Caco-2 (cell line): ENCODE results near the gene NAALADL2. TPM values are rescaled to one million over a fixed set of nuclear protein-coding genes. Genes with fewer than 3 reads are reported as not detected.

Source experiments
- BruUV-seq: library from RNA; stranded (reverse); fragments of 400-500 nt; replicated peaks from 2 replicates; lab custom pipeline; 2021; lab: Mats Ljungman, UMichigan
- CTCF ChIA-PET: fragments of 300-600 bp; sonication (Branson Sonifier 250); formaldehyde crosslinking; loops from one replicate; lab custom pipeline; 2022; ENCODE audit warnings: antibody characterized with exemption; lab: Charles Lee
- POLR2A ChIA-PET: fragments of 300-600 bp; sonication (Branson Sonifier 250); formaldehyde crosslinking; loops from one replicate; lab custom pipeline; 2022; ENCODE audit warnings: antibody characterized with exemption; lab: Charles Lee
- DNase-seq, 2 experiments: peaks; one replicate each; pipeline versions ENCODE4 v3.0.0 to v3.0.0-alpha.2; 2020 to 2022
- H3K27me3 ChIP-seq: replicated peaks from 2 replicates; pipeline ENCODE4 v1.6.0; 2011; ENCODE audit warnings: low read length; ENCODE audit not compliant: control insufficient read depth, insufficient read depth
- H3K36me3 ChIP-seq: 2 replicates; pipeline ENCODE4 v1.5.1; 2011; ENCODE audit warnings: low read length; ENCODE audit not compliant: control insufficient read depth, insufficient read depth
- H3K4me1 ChIP-seq: fragments of 250-450 bp; sonication (Bioruptor Pico); 2 replicates; pipeline ENCODE4 v1.5.1; 2020; ENCODE audit warnings: mild to moderate bottlenecking
- H3K4me3 ChIP-seq: 2 replicates; pipeline ENCODE4 v1.5.1; 2011; ENCODE audit warnings: low read depth, mild to moderate bottlenecking, control low read depth, low read length
- H3K9me3 ChIP-seq: fragments of 250-450 bp; sonication (Bioruptor Pico); 2 replicates; pipeline ENCODE4 v1.5.1; 2020; ENCODE audit warnings: mild to moderate bottlenecking, moderate library complexity
- H3K27ac Mint-ChIP-seq: one replicate; pipeline ENCODE4 v1.8.0; 2022; ENCODE audit warnings: mixed read lengths; ENCODE audit not compliant: unreplicated experiment
- H3K27me3 Mint-ChIP-seq: one replicate; pipeline ENCODE4 v1.8.0; 2022; ENCODE audit warnings: mixed read lengths; ENCODE audit not compliant: insufficient read depth, unreplicated experiment
- H3K36me3 Mint-ChIP-seq: one replicate; pipeline ENCODE4 v1.8.0; 2022; ENCODE audit warnings: mild to moderate bottlenecking, mixed read lengths; ENCODE audit not compliant: insufficient read depth, unreplicated experiment
- H3K4me1 Mint-ChIP-seq: one replicate; pipeline ENCODE4 v1.8.0; 2022; ENCODE audit warnings: low read depth, mixed read lengths; ENCODE audit not compliant: unreplicated experiment
- H3K4me3 Mint-ChIP-seq: one replicate; pipeline ENCODE4 v1.8.0; 2022; ENCODE audit warnings: mild to moderate bottlenecking, moderate library complexity, mixed read lengths; ENCODE audit not compliant: unreplicated experiment
- H3K9me3 Mint-ChIP-seq: one replicate; pipeline ENCODE4 v1.8.0; 2022; ENCODE audit warnings: mixed read lengths; ENCODE audit not compliant: unreplicated experiment
- intact Hi-C: fragments of 100-400 bp; cut with micrococcal nuclease; formaldehyde crosslinking; loops from one replicate; pipeline ENCODE4 v1.10.0; 2022; ENCODE audit not compliant: unreplicated experiment
- total RNA-seq: library from RNA; stranded (reverse); gene quantifications from 2 replicates; pipeline ENCODE4 v1.2.3, GENCODE V29; 2022
- TF ChIP-seq, protein P1 (sequence below), 2 experiments: fragments of 200-600 bp in 1 of 2; IDR thresholded peaks; 1 replicate in 1 of 2; 2 replicates in 1 of 2; pipeline versions ENCODE4 v1.5.1 to v1.8.0; 2011 to 2022; ENCODE audit warnings: antibody characterized with exemption in 1 of 2, control low read depth in 1 of 2, inconsistent platforms in 1 of 2, low read depth in 1 of 2, low read length in 1 of 2, mild to moderate bottlenecking in 1 of 2, moderate library complexity in 1 of 2; ENCODE audit not compliant: insufficient read depth in 1 of 2, severe bottlenecking in 1 of 2, unreplicated experiment in 1 of 2

NAALADL2 gene
- total RNA-seq, 1 experiment from 2014 or later = 4.4 TPM

DNA sequence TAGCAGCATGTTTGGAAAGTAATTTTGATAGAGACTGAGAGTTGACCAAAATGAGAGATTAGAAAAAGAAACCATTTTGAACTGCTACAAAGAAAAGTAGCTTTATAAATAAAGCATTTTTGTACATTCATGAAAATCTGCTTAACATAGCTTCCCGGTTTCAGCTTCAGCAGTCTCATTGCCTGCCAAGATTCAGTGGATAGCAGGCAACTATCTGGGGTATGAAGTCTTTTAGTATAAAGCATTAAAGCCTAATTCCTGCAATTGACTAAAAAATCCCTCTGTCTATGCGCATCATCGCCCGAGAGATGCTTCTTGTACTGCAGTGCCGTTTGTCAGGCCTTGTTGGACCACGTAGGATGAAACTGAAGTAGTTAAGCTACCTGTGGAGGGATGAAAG lies 588.4 kb downstream of the NAALADL2 start:
- Mint-ChIP-seq H3K27ac (no peak overlapping the region), H3K4me3 (no peak overlapping the region), H3K27me3 (no peaks in the 10 kb centered on the region), H3K9me3 (no peaks in the 10 kb centered on the region), H3K36me3 (no peaks in the 10 kb centered on the region), H3K4me1 (no peaks in the 10 kb centered on the region)
- Histone ChIP-seq H3K36me3 (no peaks in the 10 kb centered on the region), H3K9me3 (no peaks in the 10 kb centered on the region), H3K4me3 (no peak overlapping the region), H3K4me1 (no peaks in the 10 kb centered on the region), H3K27me3 (no peaks in the 10 kb centered on the region)
- TF ChIP-seq, protein P1, sequence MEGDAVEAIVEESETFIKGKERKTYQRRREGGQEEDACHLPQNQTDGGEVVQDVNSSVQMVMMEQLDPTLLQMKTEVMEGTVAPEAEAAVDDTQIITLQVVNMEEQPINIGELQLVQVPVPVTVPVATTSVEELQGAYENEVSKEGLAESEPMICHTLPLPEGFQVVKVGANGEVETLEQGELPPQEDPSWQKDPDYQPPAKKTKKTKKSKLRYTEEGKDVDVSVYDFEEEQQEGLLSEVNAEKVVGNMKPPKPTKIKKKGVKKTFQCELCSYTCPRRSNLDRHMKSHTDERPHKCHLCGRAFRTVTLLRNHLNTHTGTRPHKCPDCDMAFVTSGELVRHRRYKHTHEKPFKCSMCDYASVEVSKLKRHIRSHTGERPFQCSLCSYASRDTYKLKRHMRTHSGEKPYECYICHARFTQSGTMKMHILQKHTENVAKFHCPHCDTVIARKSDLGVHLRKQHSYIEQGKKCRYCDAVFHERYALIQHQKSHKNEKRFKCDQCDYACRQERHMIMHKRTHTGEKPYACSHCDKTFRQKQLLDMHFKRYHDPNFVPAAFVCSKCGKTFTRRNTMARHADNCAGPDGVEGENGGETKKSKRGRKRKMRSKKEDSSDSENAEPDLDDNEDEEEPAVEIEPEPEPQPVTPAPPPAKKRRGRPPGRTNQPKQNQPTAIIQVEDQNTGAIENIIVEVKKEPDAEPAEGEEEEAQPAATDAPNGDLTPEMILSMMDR (IDR thresholded peaks at IDR 0.05; ENCODE audit: insufficient read depth in 1 of 2, low read depth in 1 of 2, low read length in 1 of 2, severe bottlenecking in 1 of 2, unreplicated experiment in 1 of 2) = no peak
- no peak for DNase-seq
- POLR2A ChIA-PET = no interaction called here
- intact Hi-C loops = no loop called here
- CTCF ChIA-PET = no interaction called here
- no TSS peak for BruUV-seq

DNA sequence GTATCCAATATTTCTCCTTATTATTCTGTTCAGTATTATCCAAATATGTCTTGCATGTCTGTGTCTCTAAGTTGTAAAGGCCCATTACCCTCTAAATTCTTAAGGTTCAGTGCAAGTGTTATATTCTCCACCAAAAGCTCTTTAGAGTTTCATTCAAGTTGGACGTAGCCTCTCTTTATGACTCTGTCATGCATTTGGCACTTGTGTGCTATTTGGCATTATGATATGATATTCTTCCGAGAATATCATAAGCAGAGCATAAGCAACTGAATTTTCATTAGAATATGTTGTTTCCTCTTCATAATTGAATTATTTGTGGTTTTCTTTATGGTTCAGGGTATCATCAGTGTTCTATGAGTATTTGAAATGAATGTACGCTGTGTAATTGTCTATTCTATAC lies 594.2 kb downstream of the NAALADL2 start:
- intact Hi-C loops = no loop called here
- Histone ChIP-seq H3K36me3 (no peaks in the 10 kb centered on the region), H3K4me1 (no peaks in the 10 kb centered on the region), H3K9me3 (no peaks in the 10 kb centered on the region), H3K4me3 (no peak overlapping the region), H3K27me3 (no peaks in the 10 kb centered on the region)
- H3K27me3 Mint-ChIP-seq = no peaks in the 10 kb centered on the region
- H3K4me3 Mint-ChIP-seq = no peak overlapping the region
- no peaks in the 10 kb centered on the region for H3K36me3 Mint-ChIP-seq
- H3K9me3 Mint-ChIP-seq = no peaks in the 10 kb centered on the region
- TF ChIP-seq, protein P1 (IDR thresholded peaks at IDR 0.05; ENCODE audit: insufficient read depth in 1 of 2, low read depth in 1 of 2, low read length in 1 of 2, severe bottlenecking in 1 of 2, unreplicated experiment in 1 of 2) = no peak
- POLR2A ChIA-PET = no interaction called here
- CTCF ChIA-PET = no interaction called here
- BruUV-seq = no TSS peak
- H3K27ac Mint-ChIP-seq = no peak overlapping the region
- no peak for DNase-seq
- H3K4me1 Mint-ChIP-seq = no peaks in the 10 kb centered on the region

DNA sequence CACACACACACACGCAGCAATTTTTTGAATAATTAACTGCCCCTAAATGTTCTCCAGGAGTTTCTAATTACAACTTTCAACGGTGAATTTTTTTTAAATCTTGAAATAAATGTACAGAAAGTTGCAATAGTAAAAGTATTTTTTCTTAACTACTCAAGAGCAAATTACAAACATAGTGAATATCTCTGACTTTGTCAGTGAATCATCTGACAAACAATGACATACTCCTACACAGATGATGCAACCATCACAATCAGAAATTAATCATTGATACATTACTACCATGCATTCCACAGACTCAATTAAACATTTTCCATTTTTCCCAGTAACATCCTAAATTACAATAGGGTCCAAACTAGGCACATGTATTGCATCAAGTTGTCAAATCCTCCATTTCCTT lies 597.3 kb downstream of the NAALADL2 start:
- H3K4me3 ChIP-seq = no peak overlapping the region
- H3K36me3 ChIP-seq = no peaks in the 10 kb centered on the region
- TF ChIP-seq, protein P1 (IDR thresholded peaks at IDR 0.05; ENCODE audit: insufficient read depth in 1 of 2, low read depth in 1 of 2, low read length in 1 of 2, severe bottlenecking in 1 of 2, unreplicated experiment in 1 of 2) = no peak
- ChIA-PET CTCF (no interaction called here), POLR2A (no interaction called here)
- H3K36me3 Mint-ChIP-seq = no peaks in the 10 kb centered on the region
- H3K27me3 Mint-ChIP-seq = no peaks in the 10 kb centered on the region
- intact Hi-C loops = no loop called here
- H3K9me3 Mint-ChIP-seq = no peaks in the 10 kb centered on the region
- BruUV-seq = no TSS peak
- no peaks in the 10 kb centered on the region for H3K9me3 ChIP-seq
- H3K4me1 ChIP-seq = no peaks in the 10 kb centered on the region
- H3K4me3 Mint-ChIP-seq = no peak overlapping the region
- H3K27ac Mint-ChIP-seq = no peak overlapping the region
- H3K27me3 ChIP-seq = no peaks in the 10 kb centered on the region
- DNase-seq = no peak
- H3K4me1 Mint-ChIP-seq = no peaks in the 10 kb centered on the region
